ENCODE measurements around the gene VPS54.
"Not testable (repeated sequence)": the region's sequence is repeated elsewhere in the genome, so short reads cannot be mapped to it uniquely, and the experiment has no call there.

VPS54 gene

DNA sequence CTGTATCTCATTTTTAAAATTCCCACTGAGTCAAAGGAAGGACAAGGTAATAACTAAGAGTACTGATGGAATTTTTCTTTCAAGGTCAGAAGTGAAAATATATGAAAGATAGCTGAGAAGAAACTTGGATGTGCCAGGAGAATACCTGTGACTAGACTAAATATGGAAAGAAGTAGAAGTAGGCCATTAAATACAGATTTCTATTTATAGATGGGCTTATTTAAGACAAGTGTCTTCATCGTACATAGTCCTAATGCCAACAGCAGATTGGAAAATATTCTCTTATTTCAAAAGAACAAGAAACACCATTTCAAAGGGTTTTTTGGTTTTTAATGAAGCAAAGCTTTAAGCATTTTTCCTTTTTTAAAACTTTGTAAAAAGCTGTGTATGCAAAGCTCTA is 155.5 kb downstream of the VPS54 start:
- no peak for DNase-seq

DNA sequence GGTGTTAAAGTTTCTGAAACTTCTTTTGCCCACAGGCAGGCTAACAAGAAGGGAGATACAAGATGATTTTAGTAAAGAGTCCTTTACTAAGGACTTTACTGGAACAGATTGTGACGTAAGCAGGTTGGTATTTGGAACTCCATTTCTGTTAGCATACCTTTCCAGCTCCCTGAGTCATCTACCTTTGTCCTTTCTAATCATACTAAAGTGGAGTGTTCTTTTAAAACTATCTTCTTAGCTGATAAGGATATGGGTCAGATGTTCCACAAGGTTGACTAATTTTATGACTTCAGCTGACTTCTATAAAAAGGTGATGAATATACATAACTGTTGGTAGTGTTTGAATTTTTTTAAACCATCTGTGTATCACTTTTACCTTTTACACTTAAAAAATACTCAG is 156.4 kb downstream of the VPS54 start:
- DNase-seq, result no peak

- DNase-seq, result no peak
Observed at GRCh38 chr2:63861220-63861822, 157.9 kb downstream of the VPS54 start.

DNA sequence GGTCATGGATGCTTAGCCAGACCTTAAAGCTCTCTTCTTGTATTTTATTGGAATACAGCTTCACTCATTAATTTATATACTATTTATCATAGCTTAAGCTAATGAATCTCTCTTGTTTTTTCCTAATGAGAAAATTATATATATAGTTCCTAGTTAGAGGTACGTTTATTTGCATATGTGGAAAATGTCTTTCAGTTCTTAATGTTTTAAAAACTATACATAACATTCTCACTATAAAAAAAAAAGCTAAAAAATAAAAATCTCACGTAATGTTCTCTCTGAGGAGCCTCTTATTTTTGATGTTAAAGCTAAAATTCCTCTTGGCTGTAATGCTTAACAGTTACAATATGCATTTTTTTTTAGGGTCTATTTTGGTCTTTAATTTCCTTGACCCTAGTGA is 160.9 kb downstream of the VPS54 start:
- no peak for DNase-seq

- no peak for DNase-seq
Observed at GRCh38 chr2:63856303-63856603, 163.0 kb downstream of the VPS54 start.

GRCh38 chr2:63855418-63856302 is 163.6 kb downstream of the VPS54 start:
- no peak for DNase-seq

GRCh38 chr2:63853527-63854310 is 165.5 kb downstream of the VPS54 start:
- no peak for DNase-seq

DNA sequence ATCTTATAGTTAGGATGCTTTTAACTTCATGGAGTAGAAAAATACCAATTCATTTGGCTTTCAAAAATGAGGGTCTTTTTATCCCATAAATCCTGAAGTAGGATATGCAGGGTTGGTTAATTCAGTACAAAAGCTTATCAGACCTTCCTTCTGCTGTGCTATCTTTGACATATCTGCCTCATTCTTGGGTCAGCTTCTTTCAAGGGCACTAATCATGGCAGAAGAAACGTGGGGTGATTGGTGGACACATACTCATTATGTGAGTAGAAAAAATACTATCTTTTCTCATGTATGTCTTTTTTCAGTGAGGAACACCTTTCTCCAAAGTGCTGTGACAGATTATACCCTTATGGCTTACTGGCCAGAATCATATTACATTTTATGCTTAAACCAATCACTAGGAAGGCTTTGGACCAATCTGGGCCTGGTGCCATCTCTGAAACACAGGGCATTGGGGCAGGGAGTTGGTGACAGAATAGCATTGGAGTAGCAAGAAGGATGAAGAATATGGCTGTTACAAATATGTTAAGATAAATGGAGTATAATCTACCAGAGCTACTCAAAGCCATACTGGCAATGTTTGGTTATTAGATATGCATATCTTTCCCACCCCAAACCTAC is 167.4 kb downstream of the VPS54 start:
- no peak for DNase-seq

DNA sequence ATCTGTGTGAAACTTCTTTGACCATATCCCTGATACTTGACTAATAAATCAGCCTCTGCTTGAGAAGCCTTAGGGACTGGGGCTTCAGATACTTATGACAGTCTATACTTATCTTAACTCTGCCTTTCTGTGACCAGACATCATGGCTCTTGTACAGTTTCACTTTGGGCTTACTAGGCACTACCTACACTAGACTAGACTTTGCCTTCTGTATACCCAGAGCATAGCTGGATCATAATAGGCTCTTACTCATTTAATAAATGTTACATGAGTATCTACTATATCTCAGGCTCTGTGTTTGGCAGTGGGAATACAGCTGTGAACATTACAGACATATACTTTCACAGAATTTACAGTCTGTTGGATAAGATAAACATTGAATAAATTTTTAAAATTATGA is 168.6 kb downstream of the VPS54 start:
- DNase-seq, result no peak

- DNase-seq, result no peak
Observed at GRCh38 chr2:63850204-63850571, 169.0 kb downstream of the VPS54 start.

GRCh38 chr2:63849381-63850203 is 169.6 kb downstream of the VPS54 start:
- no peak for DNase-seq

- not testable (repeated sequence) for DNase-seq
Observed at GRCh38 chr2:63847571-63847970, 171.7 kb downstream of the VPS54 start.

GRCh38 chr2:63846487-63846886 is 172.7 kb downstream of the VPS54 start:
- no peak for DNase-seq

DNA sequence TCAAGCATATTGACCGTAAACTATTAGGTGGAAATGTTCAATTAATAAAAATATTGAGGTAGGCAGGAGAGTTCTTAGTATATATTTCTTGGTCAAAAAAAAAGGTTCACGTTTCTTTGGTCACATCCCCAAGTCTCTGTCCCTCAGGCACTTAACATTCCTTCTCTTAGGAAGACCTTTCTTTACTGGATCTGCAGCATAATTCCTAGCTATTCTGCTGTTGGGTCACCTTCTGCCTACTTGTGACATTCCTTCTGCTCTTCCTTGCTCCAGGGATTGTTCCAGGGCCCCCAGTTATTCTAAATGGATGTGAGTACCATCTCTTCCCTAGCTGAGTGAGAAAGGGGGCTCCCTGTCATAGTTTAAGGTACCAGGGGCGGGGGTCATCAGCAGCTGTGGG is 173.4 kb downstream of the VPS54 start:
- DNase-seq, result no peak

- no peak for DNase-seq
Observed at GRCh38 chr2:63844616-63845015, 174.6 kb downstream of the VPS54 start.

- no peak for DNase-seq
Observed at GRCh38 chr2:63843791-63844190, 175.4 kb downstream of the VPS54 start.

DNA sequence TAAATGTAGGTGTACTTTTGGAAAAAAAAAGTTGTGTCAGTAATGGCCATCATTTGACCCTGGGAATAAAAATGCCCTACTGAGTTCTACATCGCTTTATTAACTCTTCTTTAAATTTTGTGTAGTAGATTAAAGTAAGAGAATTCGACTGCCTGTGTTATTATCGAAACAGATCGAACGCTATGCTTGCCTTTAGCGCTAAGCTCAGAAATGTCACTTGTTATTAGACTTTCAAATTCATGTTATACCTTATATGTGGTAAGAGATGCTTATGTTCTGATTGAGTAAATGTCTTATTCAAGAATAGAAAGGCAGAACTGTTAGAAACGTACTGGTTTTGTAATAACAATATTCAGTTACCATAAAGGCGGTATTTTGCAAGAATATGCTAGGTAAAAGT is 176.1 kb downstream of the VPS54 start:
- no peak for DNase-seq

GRCh38 chr2:63842149-63843061 is 176.8 kb downstream of the VPS54 start:
- peak; percentile 17 for DNase-seq

Measured in NCI-H1092 treated with DMSO at 0.1 percent for 48 hours (cell line).